Esophagus squamous epithelium (tissue), 4 donors: ENCODE results near the gene RAD23A.

Experiments
- CTCF ChIP-seq, 6 experiments: fragments of 450-650 bp in 4 of 6; fragments of 200-600 bp in 2 of 6; sonication (generic) in 2 of 6; IDR thresholded peaks; one replicate each; pipeline ENCODE4 v1.5.1; 2016 to 2019; ENCODE audit warnings: antibody characterized with exemption in 6 of 6, mild to moderate bottlenecking in 4 of 6, moderate library complexity in 4 of 6
- POLR2A ChIP-seq, 4 donors: fragments of 450-650 bp; IDR thresholded peaks; one replicate each; pipeline ENCODE4 v1.6.1; 2017; ENCODE audit warnings: antibody characterized with exemption in 4 of 4, mild to moderate bottlenecking in 4 of 4, moderate library complexity in 3 of 4

GRCh38 chr19:12935071-12935470 is 10.6 kb upstream of the RAD23A start:
- TF ChIP-seq CTCF (IDR thresholded peaks at IDR 0.05) (no peak), POLR2A (IDR thresholded peaks at IDR 0.05) (no peak)
